CD4-positive, alpha-beta T cell treated with Interleukin-15 for 4 hours (primary cell): ENCODE results near the gene ZC3H18.

Experiments
- DNase-seq: peaks from one replicate; pipeline ENCODE4 v3.0.0-alpha.2; 2020; ENCODE audit warnings: low spot score

The ZC3H18 gene

GRCh38 chr16:88623858-88624257, 53.7 kb downstream of the ZC3H18 start:
- no peak for DNase-seq

- no peak for DNase-seq
Observed at GRCh38 chr16:88624481-88624880, 54.3 kb downstream of the ZC3H18 start.

- no peak for DNase-seq
Observed at GRCh38 chr16:88624977-88625576, 54.9 kb downstream of the ZC3H18 start.

DNA sequence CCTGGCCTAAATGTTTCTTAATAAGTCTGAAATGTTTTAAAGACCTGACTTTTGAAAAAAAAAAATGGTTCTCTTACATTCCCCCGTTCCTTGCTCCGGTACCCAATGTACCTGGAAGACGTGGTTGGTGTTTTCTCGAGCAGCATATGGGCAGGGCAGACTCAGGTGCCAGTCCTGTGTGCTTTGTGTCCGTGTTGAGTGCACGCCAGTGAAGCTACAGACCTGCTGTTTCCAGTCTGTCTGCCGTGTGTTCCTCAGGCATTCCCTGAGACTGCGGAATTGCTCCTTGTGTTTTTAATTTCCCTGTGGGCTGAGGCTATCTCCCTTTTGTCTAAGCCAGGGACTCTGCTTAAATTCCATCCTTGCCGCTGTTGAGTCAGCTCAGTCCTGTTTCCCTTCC, 56.4 kb downstream of the ZC3H18 start:
- no peak for DNase-seq

- DNase-seq, result no peak
Observed at GRCh38 chr16:88627531-88628411, 57.6 kb downstream of the ZC3H18 start.

- no peak for DNase-seq
Observed at GRCh38 chr16:88628512-88628974, 58.3 kb downstream of the ZC3H18 start.

DNA sequence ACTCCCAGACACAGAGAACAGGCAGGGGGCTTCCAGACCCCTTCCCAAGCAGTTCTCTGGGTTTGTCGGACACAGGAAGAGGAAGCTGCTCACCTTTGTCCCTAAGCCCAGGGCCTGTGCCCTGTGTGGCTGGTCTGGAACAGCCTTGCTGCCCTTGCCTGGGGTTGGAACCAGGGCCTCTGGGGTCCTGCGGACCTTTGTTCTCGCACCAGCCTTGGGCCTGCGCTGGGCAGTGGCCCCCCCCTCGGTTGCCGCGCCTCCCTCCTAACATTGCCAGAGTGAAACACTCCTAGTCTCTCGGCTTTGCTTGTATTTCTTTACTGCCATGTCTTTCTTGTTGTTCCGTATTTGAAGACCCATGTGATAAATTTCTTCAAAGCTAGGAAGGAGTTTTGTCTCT, 59.6 kb downstream of the ZC3H18 start:
- DNase-seq, result no peak

DNA sequence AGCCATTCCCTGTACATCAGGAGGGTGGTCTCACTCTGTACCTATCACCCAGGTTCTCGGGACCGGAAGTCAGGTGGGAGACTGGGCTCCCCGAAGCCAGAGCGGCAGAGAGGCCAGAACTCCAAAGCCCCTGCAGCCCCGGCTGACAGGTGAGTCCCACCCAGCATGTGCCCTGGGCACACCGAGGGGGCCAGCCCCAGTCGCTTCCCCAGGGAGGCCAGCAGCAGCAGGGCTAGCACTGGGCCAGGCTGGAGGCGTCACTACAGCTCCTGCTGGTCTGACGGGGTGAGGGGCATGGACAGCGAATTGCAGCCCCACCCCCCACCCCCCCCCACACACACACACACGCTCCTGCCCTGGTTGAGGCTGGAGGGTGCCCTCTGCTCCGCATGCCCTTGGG, 60.2 kb downstream of the ZC3H18 start:
- no peak for DNase-seq

DNA sequence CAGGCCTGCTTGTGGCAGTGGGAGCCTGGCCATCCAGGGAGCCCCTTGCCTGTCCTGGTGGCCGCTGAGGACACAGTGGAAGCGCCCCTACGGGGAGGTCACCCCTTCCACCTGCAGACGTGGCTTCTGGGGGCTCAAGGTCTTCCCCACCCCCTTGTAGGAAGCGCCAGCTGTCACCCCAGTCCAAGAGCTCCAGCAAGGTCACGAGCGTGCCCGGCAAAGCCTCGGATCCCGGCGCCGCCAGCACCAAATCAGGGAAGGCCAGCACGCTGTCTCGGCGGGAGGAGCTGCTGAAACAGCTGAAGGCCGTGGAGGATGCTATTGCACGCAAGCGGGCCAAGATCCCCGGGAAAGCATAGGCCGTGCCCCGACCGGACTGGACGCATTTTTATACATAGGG, 60.7 kb downstream of the ZC3H18 start:
- no peak for DNase-seq

- DNase-seq, result no peak
Observed at GRCh38 chr16:88631384-88631783, 61.2 kb downstream of the ZC3H18 start.

- DNase-seq, result no peak
Observed at GRCh38 chr16:88631920-88632586, 61.9 kb downstream of the ZC3H18 start.

- DNase-seq, result no peak
Observed at GRCh38 chr16:88632587-88632930, 62.4 kb downstream of the ZC3H18 start.

DNA sequence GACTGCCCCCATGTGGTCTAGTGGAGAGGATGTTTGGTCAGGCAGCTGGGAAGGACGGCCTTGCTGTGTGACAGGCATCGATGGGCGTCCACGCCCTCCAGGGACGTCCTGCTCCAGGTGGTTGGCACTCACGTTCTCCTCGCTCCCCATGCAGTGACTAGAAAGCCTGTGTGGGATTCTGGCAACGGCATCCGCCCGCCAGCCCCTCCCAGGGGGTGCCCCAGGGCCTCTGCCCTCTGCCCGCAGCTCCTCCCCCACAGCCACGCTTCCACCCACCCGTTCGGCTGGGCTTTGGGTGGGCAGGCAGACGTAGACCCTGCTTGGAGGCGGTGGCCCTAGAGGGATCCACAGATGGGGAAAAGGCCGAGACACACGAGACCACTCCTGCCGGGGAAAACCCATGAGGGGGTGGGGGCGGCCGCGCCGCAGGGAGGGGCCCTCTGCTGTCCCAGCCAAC, 63.5 kb downstream of the ZC3H18 start:
- DNase-seq, result peak; percentile 41

GRCh38 chr16:88634141-88634993, 64.2 kb downstream of the ZC3H18 start:
- peak; percentile 37 for DNase-seq

DNA sequence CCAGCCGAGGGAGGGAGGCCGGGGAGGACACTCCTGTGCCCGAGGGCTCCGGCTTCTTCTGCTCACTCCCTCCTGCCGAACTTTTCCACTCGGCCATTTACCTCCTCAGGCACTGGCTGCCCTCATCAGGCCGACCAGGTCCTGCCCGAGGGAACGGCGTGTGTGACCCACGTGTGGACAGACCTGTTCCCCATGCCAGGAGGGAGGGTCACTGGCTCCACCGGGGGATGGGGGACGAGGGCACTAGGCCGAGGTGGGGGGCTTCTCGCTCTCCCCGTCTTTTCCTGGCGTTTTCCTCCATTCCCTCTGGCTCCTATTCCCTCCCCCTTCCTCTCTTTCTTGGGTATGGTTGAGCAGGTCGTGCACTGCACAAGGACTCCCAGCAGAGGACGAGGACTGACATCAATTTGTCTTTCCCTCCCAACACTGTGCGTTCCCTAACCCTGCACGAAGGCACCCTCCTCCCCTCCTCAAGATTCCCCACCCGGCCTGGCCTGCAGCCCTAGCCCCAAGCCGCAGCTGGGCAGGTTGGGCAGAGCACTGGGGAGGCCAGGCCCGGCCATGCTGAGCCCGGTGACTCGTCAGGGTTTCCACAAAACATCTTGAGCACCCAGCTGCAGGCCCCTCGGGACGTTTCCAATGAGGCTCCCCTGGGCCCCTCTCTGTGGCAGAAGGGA, 64.9 kb downstream of the ZC3H18 start:
- no peak for DNase-seq

- no peak for DNase-seq
Observed at GRCh38 chr16:88635671-88636319, 65.6 kb downstream of the ZC3H18 start.

- no peak for DNase-seq
Observed at GRCh38 chr16:88636488-88637265, 66.5 kb downstream of the ZC3H18 start.

DNA sequence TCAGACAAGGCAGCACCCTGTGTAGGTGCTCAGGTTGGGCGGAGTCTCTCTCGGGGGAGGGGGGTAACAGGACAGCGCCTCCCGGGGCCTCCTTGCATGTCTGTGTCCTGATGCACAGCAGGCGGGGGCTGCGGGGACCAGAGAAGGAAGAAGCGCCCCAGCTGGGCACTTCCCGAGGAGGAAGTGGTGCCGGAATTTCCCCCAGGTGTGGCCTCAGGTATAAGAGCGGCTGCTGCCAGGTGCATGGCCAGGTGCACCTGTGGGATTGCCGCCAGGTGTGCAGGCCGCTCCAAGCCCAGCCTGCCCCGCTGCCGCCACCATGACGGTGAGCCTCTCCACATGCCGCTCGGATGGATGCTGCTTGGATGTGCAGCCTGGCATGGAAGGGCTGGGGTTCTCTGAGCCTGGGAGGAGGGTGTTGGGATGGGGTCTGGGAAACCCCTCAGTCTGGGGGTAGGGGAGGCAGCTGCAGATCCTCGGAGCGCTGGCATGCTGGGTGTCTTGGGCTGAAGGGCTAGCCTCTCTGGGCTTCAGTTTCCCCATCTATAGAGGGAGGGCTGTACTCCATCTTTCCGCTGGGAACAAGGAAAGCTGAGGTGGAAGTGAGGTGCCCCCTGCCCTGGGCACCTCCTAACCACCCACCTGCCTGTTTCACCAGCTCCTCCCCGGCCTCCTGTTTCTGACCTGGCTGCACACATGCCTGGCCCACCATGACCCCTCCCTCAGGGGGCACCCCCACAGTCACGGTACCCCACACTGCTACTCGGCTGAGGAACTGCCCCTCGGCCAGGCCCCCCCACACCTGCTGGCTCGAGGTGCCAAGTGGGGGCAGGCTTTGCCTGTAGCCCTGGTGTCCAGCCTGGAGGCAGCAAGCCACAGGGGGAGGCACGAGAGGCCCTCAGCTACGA, 68.4 kb downstream of the ZC3H18 start, which contains the start of gene IL17C:
Gene IL17C, plus strand, starts transcription at position 250 of the 908 bp plus-strand sequence. Its CDS starts 70 bp downstream, at position 320.
- no peak for DNase-seq
